Measurements from ENCODE around the gene DAPK1. TPM values are rescaled to one million over a fixed set of nuclear protein-coding genes. Genes with fewer than 3 reads are reported as not detected.

DAPK1 gene
- total RNA-seq, 4 donors from 2014 or later, result 8.8 to 18.3 (median 9.9) TPM

GRCh38 chr9:87695523-87695922, 197.9 kb downstream of the DAPK1 start:
- intact Hi-C loops (cut with DNase I; ENCODE audit: low total_unique reads), result no loop called here
- no peak for DNase-seq (ENCODE audit: low spot score in 2 of 2)
- 75 to 85% methylated on average over 1 of the region's 1 CpG for WGBS, 2 donors
- no peak overlapping the region for H3K4me3 ChIP-seq (ENCODE audit: low read depth, poor library complexity, severe bottlenecking)
- no peak for TF ChIP-seq POLR2A (IDR thresholded peaks at IDR 0.05)
- no peak for TF ChIP-seq CTCF (IDR thresholded peaks at IDR 0.05)

GRCh38 chr9:87696641-87697040, 199.0 kb downstream of the DAPK1 start:
- TF ChIP-seq POLR2A (IDR thresholded peaks at IDR 0.05) (no peak), CTCF (IDR thresholded peaks at IDR 0.05) (no peak)
- DNase-seq (ENCODE audit: low spot score in 2 of 2), result no peak

DNA sequence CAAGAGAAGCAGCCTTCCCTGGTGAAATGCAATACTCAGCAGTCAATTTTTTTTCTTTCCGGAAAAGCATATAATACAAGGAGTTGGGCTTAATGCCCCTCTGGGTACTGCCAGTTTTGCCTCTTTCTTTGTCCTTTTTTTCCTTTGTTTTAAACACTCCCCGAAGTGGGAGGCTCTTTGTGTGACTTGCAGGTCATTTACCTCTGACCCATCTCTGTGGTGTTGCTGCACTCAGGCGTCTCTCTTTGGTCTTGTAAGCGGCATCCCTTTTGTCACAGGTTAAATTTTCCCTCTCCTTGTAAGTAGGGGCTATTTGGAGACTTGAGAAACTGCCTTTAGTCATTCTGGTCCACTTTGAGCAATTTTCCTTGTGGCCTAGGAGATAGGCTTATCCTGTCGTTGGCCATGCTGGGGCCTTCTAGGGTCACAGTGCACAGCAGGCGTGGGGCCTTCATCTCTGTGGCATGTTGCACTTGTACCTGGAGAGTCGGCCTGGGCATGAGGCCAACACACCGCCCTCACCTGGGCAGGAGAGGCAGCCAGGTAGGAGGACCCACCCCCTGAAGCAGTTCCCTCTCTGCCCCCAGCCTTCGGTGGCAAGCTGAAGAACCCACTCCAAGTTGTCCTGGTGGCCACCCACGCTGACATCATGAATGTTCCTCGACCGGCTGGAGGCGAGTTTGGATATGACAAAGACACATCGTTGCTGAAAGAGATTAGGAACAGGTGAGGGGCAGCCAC, 200.6 kb downstream of the DAPK1 start:
- intact Hi-C loops (cut with DNase I; ENCODE audit: low total_unique reads), result no loop called here
- no peak for DNase-seq (ENCODE audit: low spot score in 2 of 2)
- TF ChIP-seq POLR2A (IDR thresholded peaks at IDR 0.05) (no peak), CTCF (IDR thresholded peaks at IDR 0.05) (no peak)
- H3K4me3 ChIP-seq (ENCODE audit: low read depth, poor library complexity, severe bottlenecking), result no peak overlapping the region
- 91 to 95% methylated on average over 14 of the region's 14 CpGs for WGBS, 2 donors

More at GRCh38 chr9:87696641-87697040, 199.0 kb downstream of the DAPK1 start:
- 80 to 83% methylated on average over 7 of the region's 7 CpGs for WGBS, 2 donors
- intact Hi-C loops (cut with DNase I; ENCODE audit: low total_unique reads), result no loop called here
- H3K4me3 ChIP-seq (ENCODE audit: low read depth, poor library complexity, severe bottlenecking), result no peak overlapping the region

DNA sequence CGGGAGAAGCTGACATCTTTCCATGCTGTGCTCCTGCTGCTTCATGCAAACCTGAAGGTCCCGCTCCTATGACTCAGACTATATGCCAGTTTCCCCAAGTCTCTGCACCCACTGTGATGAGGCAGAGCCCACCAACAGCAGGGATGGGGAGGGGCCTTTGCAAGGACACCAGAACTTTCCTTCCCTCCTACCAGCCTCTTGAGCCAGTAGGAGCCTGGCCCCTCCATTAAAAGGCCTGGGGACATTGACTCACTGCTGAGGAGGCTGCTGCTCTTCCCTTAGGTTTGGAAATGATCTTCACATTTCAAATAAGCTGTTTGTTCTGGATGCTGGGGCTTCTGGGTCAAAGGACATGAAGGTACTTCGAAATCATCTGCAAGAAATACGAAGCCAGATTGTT, 202.2 kb downstream of the DAPK1 start:
- no peak for DNase-seq (ENCODE audit: low spot score in 2 of 2)
- 94 to 96% methylated on average over 4 of the region's 4 CpGs for WGBS, 2 donors
- no peak for TF ChIP-seq CTCF (IDR thresholded peaks at IDR 0.05)
- no peak for TF ChIP-seq POLR2A (IDR thresholded peaks at IDR 0.05)
- no peak overlapping the region for H3K4me3 ChIP-seq (ENCODE audit: low read depth, poor library complexity, severe bottlenecking)
- intact Hi-C loops (cut with DNase I; ENCODE audit: low total_unique reads), result no loop called here

DNA sequence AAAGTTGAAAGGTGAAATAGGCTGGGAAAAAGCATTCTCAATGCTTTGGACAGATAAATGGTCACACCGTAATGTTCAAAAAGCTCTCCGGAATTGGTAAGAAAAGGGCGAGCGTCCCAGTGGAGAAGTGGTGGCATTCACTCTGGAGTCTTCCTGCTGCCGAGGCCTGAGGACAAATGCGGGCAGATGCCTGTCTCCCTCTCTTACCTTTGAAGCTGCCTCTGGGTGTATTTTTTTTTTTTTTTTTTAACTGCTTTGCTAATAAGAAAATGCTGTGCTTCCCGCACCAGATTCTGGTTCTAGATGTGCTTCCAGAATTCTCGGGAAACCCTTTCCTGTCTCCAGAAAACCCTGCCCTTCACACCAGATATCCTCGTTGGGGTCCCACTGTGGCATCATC, 203.8 kb downstream of the DAPK1 start:
- 69 to 74% methylated on average over 9 of the region's 9 CpGs for WGBS, 2 donors
- intact Hi-C loops (cut with DNase I; ENCODE audit: low total_unique reads), result no loop called here
- no peak for DNase-seq (ENCODE audit: low spot score in 2 of 2)
- H3K4me3 ChIP-seq (ENCODE audit: low read depth, poor library complexity, severe bottlenecking), result no peak overlapping the region
- TF ChIP-seq CTCF (IDR thresholded peaks at IDR 0.05) (no peak), POLR2A (IDR thresholded peaks at IDR 0.05) (no peak)
